Measurements from ENCODE around the gene KCNH3. TPM values are rescaled to one million over a fixed set of nuclear protein-coding genes. Genes with fewer than 3 reads are reported as not detected.

The KCNH3 gene
- total and polyA plus RNA-seq, 2 of the 13 experiments (the other 11 are each of a cell fraction or from before 2014, with no cell fraction given), result 0.01 to 0.07 TPM

GRCh38 chr12:49567611-49568441, 29.0 kb downstream of the KCNH3 start, which contains the start of gene MCRS1 (continued):
- TF ChIP-seq HDAC1 (CRISPR knock-in tag; IDR thresholded peaks at IDR 0.05) (peak; percentile 84), ZNF207 (IDR thresholded peaks at IDR 0.05; ENCODE audit: borderline replicate concordance) (no peak), ZMAT5 (CRISPR knock-in tag; IDR thresholded peaks at IDR 0.05; ENCODE audit: borderline replicate concordance, low read depth) (no peak), NCOA1 (CRISPR knock-in tag; IDR thresholded peaks at IDR 0.05) (no peak), NR0B2 (CRISPR knock-in tag; IDR thresholded peaks at IDR 0.05) (no peak), SAFB2 (CRISPR knock-in tag; IDR thresholded peaks at IDR 0.05; ENCODE audit: borderline replicate concordance, low read depth) (0 out of 2 replicates have a peak, but pooled peaks have one; percentile 7), NFE2L1 (CRISPR knock-in tag; IDR thresholded peaks at IDR 0.05; ENCODE audit: borderline replicate concordance) (no peak), ARNTL (CRISPR knock-in tag; IDR thresholded peaks at IDR 0.05) (no peak), BHLHE40 (IDR thresholded peaks at IDR 0.05; ENCODE audit: low read length) (0 out of 2 replicates have a peak, but pooled peaks have one; percentile 17), ZBTB2 (CRISPR knock-in tag; IDR thresholded peaks at IDR 0.05; ENCODE audit: low read depth) (peak; percentile 74; the same call in 1 of the 2 replicates), RARA (CRISPR knock-in tag; IDR thresholded peaks at IDR 0.05) (no peak), ZNF564 (CRISPR knock-in tag; IDR thresholded peaks at IDR 0.05) (0 out of 2 replicates have a peak, but pooled peaks have one; percentile 29), FOXO4 (CRISPR knock-in tag; conservative IDR thresholded peaks at IDR 0.05) (no peak), EED (CRISPR knock-in tag; IDR thresholded peaks at IDR 0.05) (no peak), KDM3A (CRISPR knock-in tag; IDR thresholded peaks at IDR 0.05; ENCODE audit: low read depth) (0 out of 2 replicates have a peak, but pooled peaks have one; percentile 7), ZNF337 (CRISPR knock-in tag; IDR thresholded peaks at IDR 0.05; ENCODE audit: borderline replicate concordance, low read depth) (peak; percentile 86; the same call in 1 of the 2 replicates), ZFP36L1 (CRISPR knock-in tag; IDR thresholded peaks at IDR 0.05) (0 out of 2 replicates have a peak, but pooled peaks have one; percentile 36), HNRNPL (IDR thresholded peaks at IDR 0.05; ENCODE audit: low read depth, low read length) (no peak), TBX3 (IDR thresholded peaks at IDR 0.05; ENCODE audit: borderline replicate concordance) (no peak; the same call in 1 of the 2 replicates), ZNF687 (CRISPR knock-in tag; IDR thresholded peaks at IDR 0.05) (peak; percentile 89), ZNF253 (CRISPR knock-in tag; IDR thresholded peaks at IDR 0.05; ENCODE audit: borderline replicate concordance) (no peak)

All from HepG2 (cell line).